ENCODE results near the gene DNAJB8. TPM values are rescaled to one million over a fixed set of nuclear protein-coding genes. Genes with fewer than 3 reads are reported as not detected.

The DNAJB8 gene
- total RNA-seq = not detected
- 0 reads per million in 2 donors for total RNA-seq

- peak; percentile 85 for ATAC-seq
- H3K27ac Mint-ChIP-seq = peak within 1 kb of the TSS; percentile 2
- no peak for DNase-seq
Observed at GRCh38 chr3:128466840-128467541, at the start of gene DNAJB8. Gene DNAJB8 (minus strand): TSS chr3:128466890. CDS start chr3:128463245, 3,645 bp downstream.

GRCh38 chr3:128515967-128516366 lies 49.3 kb upstream of the DNAJB8 start:
- no peaks in the 10 kb centered on the region for H3K9me3 ChIP-seq (ENCODE audit: control insufficient read depth, low read length, poor library complexity, severe bottlenecking)
- peaks cover 50% of the 10 kb centered on the region for H3K27me3 Mint-ChIP-seq
- no peak overlapping the region for H3K27ac Mint-ChIP-seq

More at GRCh38 chr3:128466840-128467541, at the start of gene DNAJB8:
- no peaks in the 10 kb centered on the region for H3K9me3 ChIP-seq (ENCODE audit: control insufficient read depth, low read length, poor library complexity, severe bottlenecking)
- peaks cover 54% of the 10 kb centered on the region for H3K27me3 Mint-ChIP-seq
- H3K4me1 Mint-ChIP-seq = peaks cover 12% of the 10 kb centered on the region
- no peak within 1 kb of the TSS for H3K4me3 Mint-ChIP-seq
- H3K36me3 Mint-ChIP-seq (ENCODE audit: low read depth) = peaks cover 11% of the 10 kb centered on the region

GRCh38 chr3:128508852-128509251 lies 42.2 kb upstream of the DNAJB8 start:
- H3K9me3 ChIP-seq (ENCODE audit: control insufficient read depth, low read length, poor library complexity, severe bottlenecking) = no peaks in the 10 kb centered on the region
- Mint-ChIP-seq H3K36me3 (ENCODE audit: low read depth) (no peaks in the 10 kb centered on the region), H3K4me1 (no peaks in the 10 kb centered on the region), H3K27me3 (peaks cover 55% of the 10 kb centered on the region), H3K4me3 (no peak overlapping the region), H3K27ac (no peak overlapping the region)
- no peak for ATAC-seq
- no peak for DNase-seq

More at GRCh38 chr3:128515967-128516366, 49.3 kb upstream of the DNAJB8 start:
- H3K36me3 Mint-ChIP-seq (ENCODE audit: low read depth) = peaks cover 4% of the 10 kb centered on the region
- no peak overlapping the region for H3K4me3 Mint-ChIP-seq
- no peak for DNase-seq
- no peak for ATAC-seq
- no peaks in the 10 kb centered on the region for H3K4me1 Mint-ChIP-seq

GRCh38 chr3:128506754-128507153 lies 40.1 kb upstream of the DNAJB8 start:
- Mint-ChIP-seq H3K4me1 (no peaks in the 10 kb centered on the region), H3K36me3 (ENCODE audit: low read depth) (no peaks in the 10 kb centered on the region), H3K27me3 (peaks cover 71% of the 10 kb centered on the region), H3K27ac (no peak overlapping the region), H3K4me3 (no peak overlapping the region)
- no peaks in the 10 kb centered on the region for H3K9me3 ChIP-seq (ENCODE audit: control insufficient read depth, low read length, poor library complexity, severe bottlenecking)
- ATAC-seq (no peak), DNase-seq (no peak)

GRCh38 chr3:128505771-128506170 lies 39.1 kb upstream of the DNAJB8 start:
- H3K4me1 Mint-ChIP-seq = no peaks in the 10 kb centered on the region
- DNase-seq (no peak), ATAC-seq (no peak)
- H3K4me3 Mint-ChIP-seq = no peak overlapping the region
- H3K27me3 Mint-ChIP-seq = peaks cover 76% of the 10 kb centered on the region
- H3K9me3 ChIP-seq (ENCODE audit: control insufficient read depth, low read length, poor library complexity, severe bottlenecking) = no peaks in the 10 kb centered on the region
- no peaks in the 10 kb centered on the region for H3K36me3 Mint-ChIP-seq (ENCODE audit: low read depth)
- H3K27ac Mint-ChIP-seq = no peak overlapping the region

- ATAC-seq (no peak), DNase-seq (no peak)
- no peaks in the 10 kb centered on the region for H3K4me1 Mint-ChIP-seq
- H3K27me3 Mint-ChIP-seq = peaks cover 78% of the 10 kb centered on the region
- H3K4me3 Mint-ChIP-seq = no peak overlapping the region
- H3K9me3 ChIP-seq (ENCODE audit: control insufficient read depth, low read length, poor library complexity, severe bottlenecking) = no peaks in the 10 kb centered on the region
- H3K36me3 Mint-ChIP-seq (ENCODE audit: low read depth) = no peaks in the 10 kb centered on the region
- no peak overlapping the region for H3K27ac Mint-ChIP-seq
Observed at GRCh38 chr3:128504963-128505730, 38.5 kb upstream of the DNAJB8 start.

GRCh38 chr3:128504533-128504915 lies 37.8 kb upstream of the DNAJB8 start:
- Mint-ChIP-seq H3K4me3 (no peak overlapping the region), H3K4me1 (no peaks in the 10 kb centered on the region), H3K36me3 (ENCODE audit: low read depth) (no peaks in the 10 kb centered on the region), H3K27me3 (peaks cover 78% of the 10 kb centered on the region), H3K27ac (no peak overlapping the region)
- no peak for ATAC-seq
- no peaks in the 10 kb centered on the region for H3K9me3 ChIP-seq (ENCODE audit: control insufficient read depth, low read length, poor library complexity, severe bottlenecking)
- no peak for DNase-seq

- H3K9me3 ChIP-seq (ENCODE audit: control insufficient read depth, low read length, poor library complexity, severe bottlenecking) = no peaks in the 10 kb centered on the region
- DNase-seq (no peak), ATAC-seq (no peak)
- H3K4me1 Mint-ChIP-seq = no peaks in the 10 kb centered on the region
- no peak overlapping the region for H3K4me3 Mint-ChIP-seq
- peaks cover 78% of the 10 kb centered on the region for H3K27me3 Mint-ChIP-seq
- H3K27ac Mint-ChIP-seq = no peak overlapping the region
- no peaks in the 10 kb centered on the region for H3K36me3 Mint-ChIP-seq (ENCODE audit: low read depth)
Observed at GRCh38 chr3:128503751-128504532, 37.3 kb upstream of the DNAJB8 start.

- no peak overlapping the region for H3K4me3 Mint-ChIP-seq
- H3K4me1 Mint-ChIP-seq = peaks cover 6% of the 10 kb centered on the region
- no peak overlapping the region for H3K27ac Mint-ChIP-seq
- DNase-seq = no peak
- ATAC-seq = no peak
- H3K36me3 Mint-ChIP-seq (ENCODE audit: low read depth) = no peaks in the 10 kb centered on the region
- H3K9me3 ChIP-seq (ENCODE audit: control insufficient read depth, low read length, poor library complexity, severe bottlenecking) = no peaks in the 10 kb centered on the region
- peaks cover 79% of the 10 kb centered on the region for H3K27me3 Mint-ChIP-seq
Observed at GRCh38 chr3:128503164-128503651, 36.5 kb upstream of the DNAJB8 start.

- no peaks in the 10 kb centered on the region for H3K36me3 Mint-ChIP-seq (ENCODE audit: low read depth)
- ATAC-seq (no peak), DNase-seq (no peak)
- peaks cover 6% of the 10 kb centered on the region for H3K4me1 Mint-ChIP-seq
- no peak overlapping the region for H3K4me3 Mint-ChIP-seq
- H3K27me3 Mint-ChIP-seq = peaks cover 75% of the 10 kb centered on the region
- no peaks in the 10 kb centered on the region for H3K9me3 ChIP-seq (ENCODE audit: control insufficient read depth, low read length, poor library complexity, severe bottlenecking)
- no peak overlapping the region for H3K27ac Mint-ChIP-seq
Observed at GRCh38 chr3:128502712-128503111, 36.0 kb upstream of the DNAJB8 start.

GRCh38 chr3:128501431-128501830 lies 34.7 kb upstream of the DNAJB8 start:
- no peak overlapping the region for H3K27ac Mint-ChIP-seq
- no peaks in the 10 kb centered on the region for H3K36me3 Mint-ChIP-seq (ENCODE audit: low read depth)
- no peaks in the 10 kb centered on the region for H3K9me3 ChIP-seq (ENCODE audit: control insufficient read depth, low read length, poor library complexity, severe bottlenecking)
- H3K4me3 Mint-ChIP-seq = no peak overlapping the region
- ATAC-seq (no peak), DNase-seq (no peak)
- H3K27me3 Mint-ChIP-seq = peaks cover 74% of the 10 kb centered on the region
- peaks cover 9% of the 10 kb centered on the region for H3K4me1 Mint-ChIP-seq

- peaks cover 4% of the 10 kb centered on the region for H3K36me3 Mint-ChIP-seq (ENCODE audit: low read depth)
- no peak for DNase-seq
- H3K4me3 Mint-ChIP-seq = no peak overlapping the region
- no peak for ATAC-seq
- H3K27ac Mint-ChIP-seq = no peak overlapping the region
- H3K4me1 Mint-ChIP-seq = peaks cover 14% of the 10 kb centered on the region
- peaks cover 78% of the 10 kb centered on the region for H3K27me3 Mint-ChIP-seq
- H3K9me3 ChIP-seq (ENCODE audit: control insufficient read depth, low read length, poor library complexity, severe bottlenecking) = no peaks in the 10 kb centered on the region
Observed at GRCh38 chr3:128500556-128500955, 33.9 kb upstream of the DNAJB8 start.

GRCh38 chr3:128499724-128500275 lies 33.1 kb upstream of the DNAJB8 start:
- Mint-ChIP-seq H3K36me3 (ENCODE audit: low read depth) (peaks cover 8% of the 10 kb centered on the region), H3K27me3 (peaks cover 80% of the 10 kb centered on the region), H3K27ac (no peak overlapping the region), H3K4me3 (no peak overlapping the region), H3K4me1 (peaks cover 17% of the 10 kb centered on the region)
- DNase-seq = no peak
- ATAC-seq = no peak
- no peaks in the 10 kb centered on the region for H3K9me3 ChIP-seq (ENCODE audit: control insufficient read depth, low read length, poor library complexity, severe bottlenecking)
